ENCODE results near the gene PCED1B.
"Not testable (repeated sequence)": the region's sequence is repeated elsewhere in the genome, so short reads cannot be mapped to it uniquely, and the experiment has no call there.

The PCED1B gene

DNA sequence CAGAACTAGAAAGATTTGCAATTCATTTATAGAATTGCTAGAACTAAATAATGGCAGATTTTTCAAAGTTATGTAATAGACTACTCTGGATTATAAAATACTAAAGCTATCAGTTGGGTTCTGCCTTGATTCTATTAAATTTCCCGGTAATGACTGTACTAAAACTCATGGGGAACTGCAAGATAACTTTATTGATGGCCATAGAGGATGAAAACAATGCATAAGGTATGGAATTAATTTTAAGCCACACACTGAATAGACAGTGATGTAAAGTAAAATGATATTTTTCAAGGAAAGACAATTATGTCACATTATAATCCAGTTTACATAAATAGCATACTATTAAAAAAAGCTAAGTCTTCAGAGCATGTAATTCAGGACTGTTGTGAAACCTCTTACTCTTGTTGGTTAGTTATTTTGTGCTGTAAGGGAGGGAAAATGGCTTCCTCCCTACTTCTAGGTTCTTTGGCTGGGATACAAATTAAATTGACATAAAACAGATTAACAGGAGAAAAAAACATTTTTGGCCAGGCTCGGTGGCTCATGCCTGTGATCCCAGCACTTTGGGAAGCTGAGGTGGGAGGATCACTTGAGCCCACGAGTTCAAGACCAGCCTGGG lies 134.7 kb downstream of the PCED1B start:
- no peak for DNase-seq

DNA sequence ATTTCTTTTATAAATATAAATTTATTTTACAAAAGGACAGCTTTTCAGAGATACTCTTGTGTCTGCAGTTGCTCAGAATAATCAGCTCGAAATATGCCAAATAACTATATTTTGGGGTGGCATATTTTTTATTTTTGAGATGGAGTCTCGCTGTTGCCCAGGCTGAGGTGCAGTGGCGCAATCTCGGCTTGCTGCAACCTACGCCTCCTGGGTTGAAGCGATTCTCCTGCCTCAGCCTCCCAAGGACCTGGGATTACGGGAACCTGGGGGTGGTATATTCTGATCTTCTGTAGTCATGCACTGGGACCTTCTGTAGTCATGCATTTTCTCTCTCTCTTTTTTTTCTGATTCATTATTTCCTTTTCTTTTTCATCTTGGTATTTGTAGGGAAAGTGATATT lies 135.3 kb downstream of the PCED1B start:
- DNase-seq, result no peak

DNA sequence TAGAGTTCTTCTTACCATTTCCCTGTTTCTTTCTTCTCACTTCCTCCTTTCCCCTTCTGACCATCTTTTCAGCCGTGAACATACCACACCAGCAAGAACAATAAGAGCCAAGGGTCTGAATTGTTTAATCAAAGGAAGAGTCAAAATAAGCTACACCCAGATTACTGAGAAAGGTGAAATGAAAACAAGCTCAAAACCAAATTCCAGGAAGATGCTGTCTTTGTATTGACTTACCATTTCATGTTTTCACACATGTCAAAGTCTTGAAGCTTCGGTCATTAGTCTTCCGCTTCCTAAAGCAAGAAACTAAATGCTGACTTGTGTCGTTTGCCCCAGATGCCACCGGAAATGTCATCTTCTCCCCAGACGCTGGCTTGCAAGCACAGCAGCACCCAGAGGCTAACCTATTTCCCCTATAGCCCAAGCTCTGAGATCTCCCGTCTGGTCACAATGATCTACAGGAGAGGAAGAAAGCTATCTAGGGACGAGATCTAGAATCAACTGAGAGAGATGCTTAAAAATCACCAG lies 136.8 kb downstream of the PCED1B start:
- DNase-seq, result no peak

DNA sequence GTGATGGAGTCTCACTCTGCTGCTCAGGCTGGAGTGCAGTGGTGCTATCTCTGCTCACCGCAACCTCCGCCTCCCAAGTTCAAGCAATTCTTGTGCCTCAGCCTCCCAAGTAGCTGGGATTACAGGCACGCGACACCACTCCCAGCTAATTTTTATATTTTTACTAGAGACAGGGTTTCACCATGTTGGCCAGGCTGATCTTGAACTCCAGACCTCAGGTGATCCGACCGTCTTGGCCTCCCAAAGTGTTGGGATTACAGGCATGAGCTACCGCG lies 138.1 kb downstream of the PCED1B start:
- DNase-seq, result not testable (repeated sequence)

DNA sequence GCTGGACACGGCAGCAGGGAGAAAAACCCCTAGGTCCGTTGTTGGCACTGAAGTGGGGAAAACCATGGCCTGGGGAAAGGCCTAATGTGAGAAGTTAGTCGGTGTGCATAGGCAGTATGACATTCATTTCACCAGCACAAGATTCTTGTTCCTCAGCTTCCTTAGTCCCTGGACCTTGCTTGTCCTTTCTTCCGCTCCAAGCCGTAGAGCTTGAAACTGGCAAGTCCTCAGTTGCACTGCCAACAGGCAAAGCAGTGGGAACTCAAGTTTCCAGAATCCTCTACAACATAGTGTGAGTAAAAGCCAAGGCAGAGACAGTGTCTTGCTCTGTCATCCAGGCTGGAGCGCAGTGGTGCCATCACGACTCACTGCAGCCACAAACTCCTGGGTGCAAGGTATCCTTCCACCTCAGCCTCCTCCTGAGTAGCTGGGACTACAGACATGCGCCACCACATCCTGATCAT lies 138.8 kb downstream of the PCED1B start:
- no peak for DNase-seq

DNA sequence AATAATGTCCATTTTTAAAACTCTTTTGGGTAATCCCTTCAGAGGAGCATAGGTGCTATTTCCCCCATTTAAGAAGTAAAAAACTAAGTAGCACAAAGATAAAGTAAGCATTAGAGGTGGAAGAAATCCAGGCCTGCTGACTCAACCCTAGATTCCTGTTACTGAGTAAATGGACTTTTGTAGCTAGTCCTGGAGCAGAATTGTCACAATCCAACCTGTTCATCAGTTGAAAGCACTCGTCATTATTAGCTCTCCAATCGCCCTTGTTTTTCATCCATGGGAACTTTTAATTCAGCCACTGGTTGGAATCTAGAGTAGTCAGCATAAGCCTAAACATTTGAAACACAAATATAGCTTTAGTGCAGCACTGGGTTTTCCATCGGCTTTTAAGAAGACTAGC lies 139.8 kb downstream of the PCED1B start:
- no peak for DNase-seq

DNA sequence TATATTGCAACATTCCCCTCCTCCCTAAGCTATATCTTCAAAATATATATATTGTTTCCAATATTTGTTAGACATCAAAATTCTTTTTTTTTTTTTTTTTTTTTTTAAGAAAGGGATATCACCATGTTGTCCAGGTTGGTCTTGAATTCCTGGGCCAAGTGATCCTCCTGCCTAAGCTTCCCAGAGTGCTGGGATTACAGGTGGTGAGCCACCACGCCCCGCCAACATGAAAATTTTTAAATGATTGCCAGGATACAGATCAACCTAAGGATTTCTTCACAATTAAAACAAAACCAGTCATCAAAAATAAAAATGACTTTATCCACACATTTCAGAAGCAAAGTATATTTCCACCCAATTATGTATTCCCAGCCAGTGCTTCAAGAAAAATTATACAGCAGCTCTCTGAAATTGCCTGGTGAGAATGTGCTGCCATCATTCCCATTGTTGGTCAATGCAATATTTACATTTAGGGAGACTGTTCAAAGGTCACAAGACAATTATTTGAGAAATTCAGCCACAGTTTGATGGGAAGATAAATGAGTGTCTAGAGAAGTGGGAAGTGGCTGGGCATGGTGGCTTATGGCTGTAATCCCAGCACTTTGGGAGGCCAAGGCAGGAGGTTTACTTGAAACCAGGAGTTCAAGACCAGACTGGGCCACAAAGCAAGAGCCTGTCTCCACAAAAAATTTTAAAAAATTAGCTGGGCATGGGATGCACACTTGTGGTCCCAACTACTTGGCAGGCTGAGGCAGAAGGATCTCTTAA lies 142.0 kb downstream of the PCED1B start:
- DNase-seq, result peak; percentile 78

DNA sequence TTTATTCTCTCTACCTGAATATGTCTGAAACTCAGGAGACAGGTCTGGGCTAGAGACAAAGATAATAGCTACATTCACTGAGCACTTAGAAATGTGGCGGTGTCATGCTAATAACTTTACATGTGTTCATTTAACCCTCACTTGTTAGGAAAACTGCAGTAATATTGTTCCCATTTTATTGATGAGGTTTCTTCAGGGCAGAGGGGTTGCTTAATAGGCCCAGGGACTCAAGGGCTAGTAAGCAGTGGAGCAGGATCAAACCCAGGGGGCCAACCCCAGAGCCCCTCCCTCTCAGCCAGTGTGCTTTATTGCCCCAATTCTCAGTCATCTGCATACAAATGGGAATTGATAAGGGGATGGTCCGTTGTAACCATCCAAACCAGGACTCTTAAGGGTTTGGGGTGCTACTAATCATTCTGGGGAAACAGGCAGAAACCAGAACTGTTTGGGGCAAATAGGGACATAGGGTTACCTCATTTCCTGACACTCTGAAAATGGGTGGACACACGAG lies 143.2 kb downstream of the PCED1B start:
- no peak for DNase-seq

DNA sequence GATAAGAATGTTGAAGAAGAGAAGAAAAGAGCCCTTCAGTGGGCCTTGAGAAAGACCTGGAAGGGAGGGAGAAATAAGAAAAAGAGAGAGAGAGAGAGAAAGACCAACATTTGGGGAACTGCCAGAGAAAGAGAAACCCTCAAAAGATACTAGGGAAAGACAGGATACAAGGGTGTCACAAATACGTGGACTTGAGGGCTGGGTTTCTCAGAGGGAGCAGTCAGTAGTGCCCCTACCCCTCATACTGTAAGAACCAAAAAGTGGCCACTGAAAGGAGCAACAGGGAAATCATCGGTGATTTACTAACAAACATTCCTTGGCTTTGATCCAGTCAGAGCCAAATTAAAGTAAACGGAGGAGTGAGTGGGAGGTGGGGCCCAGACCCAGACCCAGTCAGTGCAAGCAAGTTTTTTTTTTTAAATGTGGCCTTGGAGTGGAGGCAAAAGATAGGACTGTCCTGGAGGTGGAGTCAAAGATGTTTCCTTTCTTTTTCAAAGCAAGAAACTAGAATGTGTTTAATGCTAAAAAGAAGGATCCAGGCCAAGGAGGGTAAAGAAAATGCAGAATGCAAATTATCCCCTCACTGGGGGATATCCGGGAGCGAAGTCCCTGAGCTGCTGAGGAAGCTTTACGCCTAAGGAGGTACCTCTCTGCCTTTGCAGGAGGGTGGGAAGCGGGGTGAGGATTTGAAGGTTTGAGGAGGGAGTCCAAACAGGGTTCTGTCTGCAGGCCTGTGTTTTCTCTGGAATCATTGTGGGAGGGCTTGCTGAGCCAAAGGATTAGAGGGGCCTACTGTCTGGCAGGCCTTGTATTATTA lies 143.8 kb downstream of the PCED1B start:
- peak; percentile 60 for DNase-seq

DNA sequence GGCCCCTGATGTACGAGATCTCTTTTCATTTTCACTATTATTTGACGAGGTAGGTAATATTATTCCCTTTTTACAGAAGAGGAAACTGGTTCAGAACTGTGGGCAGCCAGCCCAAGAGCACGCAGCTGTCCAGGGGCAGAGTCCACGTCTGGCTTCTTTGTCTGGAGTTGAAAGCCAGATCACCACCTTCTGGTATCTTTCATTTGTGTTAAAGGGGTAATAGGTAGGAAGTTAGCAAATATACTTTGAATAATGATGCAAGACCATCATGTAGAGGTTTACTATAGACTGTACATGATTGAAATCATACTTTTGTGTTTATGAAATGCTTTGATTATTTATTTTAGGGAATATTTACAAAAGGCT lies 144.4 kb downstream of the PCED1B start:
- DNase-seq, result peak; percentile 85

DNA sequence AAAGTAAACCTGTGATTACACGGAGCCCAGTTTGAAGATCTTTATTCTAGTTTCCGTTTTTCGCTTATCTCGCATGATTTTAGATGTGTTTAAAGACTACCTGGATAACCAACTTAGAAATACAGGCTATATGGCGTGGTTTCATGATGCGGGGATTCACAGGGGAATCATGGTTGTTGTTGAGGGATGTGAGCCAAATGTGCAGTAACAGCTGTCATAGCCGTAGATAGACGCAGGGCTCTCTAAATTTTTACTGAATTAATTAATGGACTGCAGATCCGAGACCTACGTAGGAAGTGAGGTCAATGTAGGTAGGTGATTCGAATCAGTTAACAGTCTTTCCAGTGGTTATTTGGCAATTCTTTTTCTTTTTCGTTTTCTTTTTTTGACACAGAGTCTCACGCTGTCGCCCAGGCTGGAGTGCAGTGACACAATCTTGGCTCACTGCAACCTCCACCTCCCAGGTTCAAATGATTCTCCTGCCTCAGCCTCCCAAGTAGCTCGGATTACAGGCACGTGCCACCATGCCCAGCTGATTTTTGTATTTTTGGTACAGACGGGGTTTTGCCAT lies 145.2 kb downstream of the PCED1B start:
- DNase-seq, result no peak

DNA sequence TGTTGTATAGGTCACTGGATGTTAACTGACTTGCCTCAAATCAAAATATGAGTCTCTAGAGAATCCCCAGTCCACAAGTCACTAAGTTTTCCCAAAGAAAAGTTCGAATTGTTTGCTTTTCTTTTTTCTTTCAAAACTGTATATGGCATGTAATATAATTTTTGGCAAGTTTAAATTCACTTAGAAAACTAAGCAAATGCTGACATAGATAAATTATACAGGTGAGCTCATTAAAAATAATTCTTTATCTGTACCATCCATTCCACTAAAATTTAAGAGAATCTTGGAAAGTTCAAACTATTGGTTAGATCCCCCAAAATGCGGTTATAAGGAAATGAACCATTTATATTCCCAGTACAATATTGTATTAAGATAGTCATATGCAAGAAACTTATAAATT lies 145.9 kb downstream of the PCED1B start:
- DNase-seq, result no peak

DNA sequence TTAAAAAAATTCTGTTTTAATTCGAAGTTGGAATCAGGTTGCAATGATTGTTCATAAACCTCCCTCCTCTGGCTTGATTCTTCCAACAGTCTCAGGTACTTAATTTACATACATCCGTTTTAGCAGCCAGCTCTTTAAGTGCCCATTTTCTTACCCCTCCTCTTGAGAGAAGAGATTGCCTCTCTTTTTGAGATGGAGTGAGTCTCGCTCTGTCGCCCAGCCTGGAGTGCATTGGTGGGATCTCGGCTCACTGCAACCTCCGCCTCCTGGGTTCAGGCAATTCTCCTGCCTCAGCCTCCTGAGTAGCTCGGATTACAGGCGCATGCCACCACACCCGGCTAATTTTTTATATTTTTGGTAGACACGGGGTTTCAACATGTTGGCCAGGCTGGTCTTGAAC lies 146.8 kb downstream of the PCED1B start:
- no peak for DNase-seq

DNA sequence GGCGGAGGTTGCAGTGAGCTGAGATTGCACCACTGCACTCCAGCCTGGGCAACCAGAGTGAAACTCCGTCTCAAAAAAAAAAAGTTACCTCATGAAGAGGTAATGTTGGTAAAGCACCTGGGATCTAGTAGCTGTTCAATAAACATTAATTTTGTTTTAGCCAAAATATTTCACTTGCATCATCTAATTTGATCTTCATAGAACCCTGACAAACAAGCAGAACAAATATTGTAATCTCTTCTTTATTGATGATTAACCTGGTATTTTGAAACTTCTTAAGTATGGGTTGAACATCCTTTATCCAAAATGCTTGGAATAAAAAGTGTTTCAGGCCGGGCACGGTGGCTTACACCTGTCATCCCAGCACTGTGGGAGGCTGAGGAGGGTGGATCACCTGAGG lies 149.4 kb downstream of the PCED1B start:
- DNase-seq, result no peak

DNA sequence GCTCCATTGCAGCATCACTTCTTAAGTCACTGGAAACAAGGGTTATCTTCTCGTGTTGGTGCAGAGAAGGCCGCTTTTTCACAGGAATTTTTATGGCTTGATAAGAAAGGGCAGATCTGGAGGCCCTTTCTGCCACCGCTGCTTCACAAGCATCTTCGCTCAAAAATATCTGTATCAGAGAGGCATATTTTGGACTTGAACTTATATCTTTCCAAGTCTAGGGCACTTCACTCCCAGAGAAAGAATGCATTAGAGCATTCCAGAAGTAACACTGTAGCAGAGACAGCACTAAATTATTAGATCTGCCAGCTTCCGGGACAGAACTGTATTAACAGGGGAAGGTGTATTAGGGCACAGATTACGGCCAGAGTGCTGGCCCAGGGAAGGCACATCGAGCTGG lies 152.0 kb downstream of the PCED1B start:
- DNase-seq, result no peak

DNA sequence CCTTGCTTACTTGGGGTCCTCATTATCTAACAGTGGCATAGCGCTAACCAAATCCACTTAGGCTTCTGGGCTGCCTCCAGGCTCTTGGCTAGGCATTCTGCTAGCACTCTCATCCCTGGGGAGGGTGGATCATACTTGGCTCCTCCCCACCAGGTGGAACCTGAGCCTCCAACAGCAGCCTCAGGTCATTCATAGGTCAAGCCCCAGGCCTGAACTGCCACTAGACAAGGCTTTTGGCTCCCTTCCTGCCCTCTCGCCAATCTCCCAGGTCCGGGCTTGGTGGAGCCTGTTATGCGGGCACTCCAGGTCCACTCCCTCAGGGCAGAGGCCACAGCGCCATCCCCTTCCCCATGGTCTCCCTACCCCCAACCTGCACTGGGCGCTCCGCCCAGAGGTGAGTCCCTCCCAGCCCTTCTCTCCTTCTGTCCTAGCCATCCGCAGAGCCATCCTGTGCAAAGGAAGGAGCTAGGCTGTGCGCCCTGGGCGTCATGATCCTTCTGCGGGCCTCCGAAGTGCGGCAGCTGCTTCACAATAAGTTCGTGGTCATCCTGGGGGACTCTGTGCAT lies 155.2 kb downstream of the PCED1B start:
- DNase-seq, result peak; percentile 29

DNA sequence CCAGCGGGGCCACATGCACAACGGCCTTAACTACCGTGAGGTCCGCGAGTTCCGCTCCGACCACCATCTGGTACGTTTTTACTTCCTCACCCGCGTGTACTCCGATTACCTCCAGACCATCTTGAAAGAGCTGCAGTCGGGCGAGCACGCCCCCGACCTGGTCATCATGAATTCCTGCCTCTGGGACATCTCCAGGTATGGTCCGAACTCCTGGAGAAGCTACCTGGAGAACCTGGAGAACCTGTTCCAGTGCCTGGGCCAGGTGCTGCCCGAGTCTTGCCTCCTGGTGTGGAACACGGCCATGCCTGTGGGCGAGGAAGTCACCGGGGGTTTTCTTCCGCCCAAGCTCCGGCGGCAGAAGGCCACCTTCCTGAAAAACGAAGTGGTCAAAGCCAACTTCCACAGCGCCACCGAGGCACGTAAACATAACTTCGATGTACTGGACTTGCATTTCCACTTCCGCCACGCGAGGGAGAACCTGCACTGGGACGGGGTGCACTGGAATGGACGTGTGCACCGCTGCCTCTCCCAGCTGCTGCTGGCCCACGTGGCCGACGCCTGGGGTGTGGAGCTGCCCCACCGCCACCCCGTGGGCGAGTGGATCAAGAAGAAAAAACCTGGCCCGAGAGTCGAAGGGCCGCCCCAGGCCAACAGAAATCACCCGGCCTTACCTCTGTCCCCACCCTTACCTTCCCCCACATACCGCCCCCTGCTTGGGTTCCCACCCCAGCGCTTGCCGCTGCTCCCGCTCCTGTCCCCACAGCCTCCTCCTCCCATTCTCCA lies 156.0 kb downstream of the PCED1B start:
- DNase-seq, result no peak

DNA sequence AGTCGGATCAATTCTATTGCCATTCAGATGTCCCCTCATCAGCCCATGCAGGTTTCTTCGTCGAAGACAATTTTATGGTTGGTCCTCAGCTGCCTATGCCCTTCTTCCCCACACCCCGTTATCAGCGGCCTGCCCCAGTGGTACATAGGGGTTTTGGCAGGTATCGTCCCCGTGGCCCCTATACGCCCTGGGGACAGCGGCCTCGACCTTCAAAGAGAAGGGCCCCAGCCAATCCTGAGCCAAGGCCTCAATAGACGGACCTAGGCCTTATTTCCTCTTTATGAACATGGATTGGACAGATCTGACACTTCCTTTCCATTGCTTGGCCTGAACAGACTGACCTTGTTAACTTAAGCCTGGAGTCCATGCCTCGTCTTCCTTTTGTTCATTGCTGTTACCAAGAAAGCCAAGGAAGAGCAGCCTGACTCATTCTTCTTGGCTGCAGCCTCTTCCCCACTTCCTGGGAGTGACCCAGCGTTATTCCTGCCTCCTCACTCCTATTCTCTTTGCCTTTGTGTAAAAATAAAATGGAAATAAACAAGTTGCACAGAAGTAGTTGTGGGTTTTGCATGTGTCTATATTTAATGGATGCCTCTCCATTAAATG lies 156.8 kb downstream of the PCED1B start:
- DNase-seq, result no peak

DNA sequence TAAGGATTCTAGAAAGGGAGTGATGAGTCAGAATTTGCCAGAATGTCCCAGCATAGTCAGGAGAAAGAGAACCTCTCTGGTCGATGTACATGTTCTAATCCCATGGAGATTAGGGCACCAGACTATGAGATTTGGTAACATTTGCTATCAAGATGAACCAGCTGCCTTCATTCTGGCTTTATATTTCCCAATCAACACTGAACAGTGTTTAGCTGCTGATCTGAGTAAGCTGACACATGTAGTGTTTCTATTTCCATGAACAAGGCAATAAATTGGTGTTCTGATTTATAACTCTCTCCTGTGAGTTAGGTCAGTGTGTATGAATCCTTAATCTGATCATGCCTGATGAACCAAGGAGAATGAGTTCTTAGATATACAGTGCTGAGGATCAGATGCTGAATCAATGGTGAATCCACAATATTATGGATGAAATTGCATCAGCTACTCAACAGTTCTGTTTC lies 158.4 kb downstream of the PCED1B start:
- DNase-seq, result no peak

DNA sequence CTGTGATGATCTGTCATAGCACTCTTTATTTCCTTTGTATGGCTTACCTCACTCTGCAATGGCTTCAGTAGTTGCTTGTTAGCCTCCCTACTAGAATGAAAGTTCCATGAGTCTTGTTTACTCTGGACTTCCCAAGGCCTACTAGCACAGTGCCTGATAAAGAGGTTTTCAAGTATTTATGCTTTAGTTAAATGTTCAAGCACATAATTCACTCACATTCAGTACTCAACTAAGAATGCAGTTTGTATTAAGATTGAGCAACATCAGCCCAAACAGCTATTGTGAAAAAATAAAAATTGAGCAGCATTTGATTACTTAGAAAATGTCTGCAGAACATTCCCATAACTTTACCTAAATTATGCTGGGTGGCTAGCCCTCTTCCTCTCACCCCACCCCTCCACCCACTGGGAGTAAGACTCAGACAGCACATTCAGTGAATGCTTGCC lies 159.3 kb downstream of the PCED1B start:
- no peak for DNase-seq

DNA sequence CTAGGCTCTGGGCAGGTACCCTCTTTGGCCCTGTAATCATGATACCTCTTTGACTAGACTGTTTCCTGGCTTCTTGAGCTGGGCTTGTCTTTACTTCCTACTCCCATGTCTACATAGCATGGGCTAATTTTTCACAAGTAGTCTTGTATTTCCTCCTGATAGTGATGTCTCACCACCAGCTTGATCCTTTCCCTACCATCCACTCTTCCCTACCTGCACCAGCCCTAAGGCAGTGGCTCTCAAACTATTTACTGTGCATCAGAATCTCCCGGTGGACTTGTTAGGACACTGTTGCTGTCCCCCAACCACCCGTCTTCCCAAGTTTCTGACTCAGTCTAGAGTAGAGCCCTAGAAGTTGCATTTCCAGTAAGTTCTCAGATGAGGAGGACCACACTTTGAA lies 163.0 kb downstream of the PCED1B start:
- DNase-seq, result no peak

DNA sequence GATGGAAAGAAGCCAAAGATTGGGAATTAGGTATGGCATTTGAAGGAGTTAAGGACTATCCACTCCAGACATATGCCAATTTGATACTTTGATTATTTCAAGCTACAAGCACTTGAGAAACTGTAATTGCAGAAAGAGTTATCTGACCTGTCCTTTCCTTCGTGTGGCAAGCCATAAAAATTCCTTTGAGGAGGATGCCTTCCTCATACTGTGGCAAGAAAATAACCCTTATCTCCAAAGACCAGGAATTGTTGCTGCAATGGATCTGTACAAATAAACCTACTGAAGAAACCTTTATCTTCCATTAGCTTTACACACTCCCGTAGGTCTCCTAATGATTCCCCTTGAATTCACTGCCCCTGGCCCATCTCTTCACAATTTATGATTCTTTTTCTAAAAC lies 165.4 kb downstream of the PCED1B start:
- no peak for DNase-seq
